HL-60 (cell line): Measurements from ENCODE around the gene AIFM2.

Experiments used
- DNase-seq, 2 experiments: peaks; one replicate each; pipeline ENCODE4 v3.0.0-alpha.2; 2010 to 2020; ENCODE audit warnings: low read depth in 1 of 2, low spot score in 1 of 2
- H3K27ac ChIP-seq: fragments of 250-450 bp; sonication (Bioruptor Pico); replicated peaks from 2 replicates; pipeline ENCODE4 v1.5.1; 2020; ENCODE audit warnings: mild to moderate bottlenecking, moderate library complexity
- H3K27me3 ChIP-seq: fragments of 250-450 bp; sonication (Bioruptor Pico); 2 replicates; pipeline ENCODE4 v1.5.1; 2021; ENCODE audit warnings: mild to moderate bottlenecking, moderate library complexity; ENCODE audit not compliant: insufficient read depth, poor library complexity, severe bottlenecking
- H3K4me3 ChIP-seq: replicated peaks from 2 replicates; pipeline ENCODE4 v1.5.1; 2011; ENCODE audit warnings: mild to moderate bottlenecking, control low read depth, low read length; ENCODE audit not compliant: insufficient read depth
- GABPA ChIP-seq: IDR thresholded peaks from 2 replicates; pipeline ENCODE4 v1.6.1; 2012; ENCODE audit warnings: low read depth
- POLR2AphosphoS5 ChIP-seq: IDR thresholded peaks from 2 replicates; pipeline ENCODE4 v1.6.1; 2012; ENCODE audit warnings: low read depth
- REST ChIP-seq: IDR thresholded peaks from 2 replicates; pipeline ENCODE4 v1.6.1; 2012; ENCODE audit warnings: low read depth; ENCODE audit not compliant: insufficient replicate concordance
- SPI1 ChIP-seq: IDR thresholded peaks from 2 replicates; pipeline ENCODE4 v1.6.1; 2012; ENCODE audit warnings: low read depth, mild to moderate bottlenecking, borderline replicate concordance
- TF ChIP-seq, protein P1 (sequence below): IDR thresholded peaks from one replicate; pipeline ENCODE4 v1.5.1; 2011; ENCODE audit warnings: low read length, control low read depth, inconsistent platforms; ENCODE audit not compliant: insufficient read depth

Gene AIFM2

DNA sequence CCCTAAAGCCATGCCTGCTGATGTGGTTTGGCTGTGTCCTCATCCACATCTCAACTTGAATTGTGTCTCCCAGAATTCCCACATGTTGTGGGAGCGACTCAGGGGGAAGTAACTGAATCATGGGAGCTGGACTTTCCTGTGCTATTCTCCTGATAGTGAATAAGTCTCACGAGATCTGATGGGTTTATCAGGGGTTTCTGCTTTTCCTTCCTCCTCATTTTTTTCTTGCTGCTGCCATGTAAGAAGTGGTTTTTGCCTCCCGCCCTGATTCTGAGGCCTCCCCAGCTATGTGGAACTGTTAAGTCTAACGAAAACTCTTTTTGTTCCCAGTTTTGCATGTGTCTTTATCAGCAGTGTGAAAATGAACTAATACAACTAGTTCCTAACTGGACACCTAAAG lies 68.1 kb downstream of the AIFM2 start:
- H3K4me3 ChIP-seq = no peak overlapping the region
- no peak for TF ChIP-seq SPI1
- TF ChIP-seq, protein P1, sequence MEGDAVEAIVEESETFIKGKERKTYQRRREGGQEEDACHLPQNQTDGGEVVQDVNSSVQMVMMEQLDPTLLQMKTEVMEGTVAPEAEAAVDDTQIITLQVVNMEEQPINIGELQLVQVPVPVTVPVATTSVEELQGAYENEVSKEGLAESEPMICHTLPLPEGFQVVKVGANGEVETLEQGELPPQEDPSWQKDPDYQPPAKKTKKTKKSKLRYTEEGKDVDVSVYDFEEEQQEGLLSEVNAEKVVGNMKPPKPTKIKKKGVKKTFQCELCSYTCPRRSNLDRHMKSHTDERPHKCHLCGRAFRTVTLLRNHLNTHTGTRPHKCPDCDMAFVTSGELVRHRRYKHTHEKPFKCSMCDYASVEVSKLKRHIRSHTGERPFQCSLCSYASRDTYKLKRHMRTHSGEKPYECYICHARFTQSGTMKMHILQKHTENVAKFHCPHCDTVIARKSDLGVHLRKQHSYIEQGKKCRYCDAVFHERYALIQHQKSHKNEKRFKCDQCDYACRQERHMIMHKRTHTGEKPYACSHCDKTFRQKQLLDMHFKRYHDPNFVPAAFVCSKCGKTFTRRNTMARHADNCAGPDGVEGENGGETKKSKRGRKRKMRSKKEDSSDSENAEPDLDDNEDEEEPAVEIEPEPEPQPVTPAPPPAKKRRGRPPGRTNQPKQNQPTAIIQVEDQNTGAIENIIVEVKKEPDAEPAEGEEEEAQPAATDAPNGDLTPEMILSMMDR = no peak
- TF ChIP-seq POLR2AphosphoS5 = no peak
- TF ChIP-seq REST = no peak
- TF ChIP-seq GABPA = no peak
- H3K27ac ChIP-seq = no peak overlapping the region
- H3K27me3 ChIP-seq = no peaks in the 10 kb centered on the region
- DNase-seq = no peak

DNA sequence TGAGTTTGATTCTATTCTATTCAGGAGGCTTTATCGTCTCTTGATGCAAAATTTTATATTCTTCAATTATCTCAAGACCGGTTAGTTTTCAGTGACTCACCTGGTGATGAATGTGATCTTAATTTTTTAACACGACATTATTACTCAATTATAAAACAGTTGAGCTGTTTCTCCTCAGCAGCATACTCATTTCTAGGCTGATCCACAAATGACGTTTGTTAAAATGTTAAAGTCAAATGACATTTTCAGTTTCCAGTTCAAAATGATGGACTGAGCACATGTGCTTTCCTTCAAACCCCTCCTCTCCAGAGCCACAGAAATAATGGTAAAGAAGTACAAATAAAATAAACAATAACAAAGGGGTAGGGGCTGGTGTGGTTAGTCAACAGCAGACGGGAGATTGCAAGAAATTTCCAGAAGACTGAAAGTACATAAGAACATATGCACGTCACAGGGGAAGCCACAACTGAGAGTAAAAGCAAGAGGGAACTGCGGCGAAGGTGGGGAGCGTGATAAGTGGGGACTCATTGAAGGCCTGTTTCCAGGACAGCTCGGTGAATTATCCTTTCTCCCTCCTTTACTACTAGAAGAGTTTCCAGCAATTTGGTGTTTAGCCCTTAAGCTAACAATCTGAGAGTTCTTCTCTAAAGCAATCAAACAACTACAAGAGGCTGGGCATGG lies 69.1 kb downstream of the AIFM2 start:
- no peak for DNase-seq
- TF ChIP-seq POLR2AphosphoS5 (no peak), REST (no peak), GABPA (no peak), SPI1 (no peak)
- TF ChIP-seq, protein P1 = no peak
- Histone ChIP-seq H3K27ac (no peak overlapping the region), H3K27me3 (no peaks in the 10 kb centered on the region), H3K4me3 (no peak overlapping the region)
